RKO (cell line): ENCODE data around the gene KDELR3.
A peak's percentile ranks its signal among the peaks of the same experiment; 100 is the strongest.

Experiments
- DNase-seq: peaks from one replicate; pipeline ENCODE4 v3.0.0-alpha.2; 2016; ENCODE audit warnings: low spot score

The KDELR3 gene

GRCh38 chr22:38440747-38441350 lies 27.0 kb upstream of the KDELR3 start:
- DNase-seq: no peak

DNA sequence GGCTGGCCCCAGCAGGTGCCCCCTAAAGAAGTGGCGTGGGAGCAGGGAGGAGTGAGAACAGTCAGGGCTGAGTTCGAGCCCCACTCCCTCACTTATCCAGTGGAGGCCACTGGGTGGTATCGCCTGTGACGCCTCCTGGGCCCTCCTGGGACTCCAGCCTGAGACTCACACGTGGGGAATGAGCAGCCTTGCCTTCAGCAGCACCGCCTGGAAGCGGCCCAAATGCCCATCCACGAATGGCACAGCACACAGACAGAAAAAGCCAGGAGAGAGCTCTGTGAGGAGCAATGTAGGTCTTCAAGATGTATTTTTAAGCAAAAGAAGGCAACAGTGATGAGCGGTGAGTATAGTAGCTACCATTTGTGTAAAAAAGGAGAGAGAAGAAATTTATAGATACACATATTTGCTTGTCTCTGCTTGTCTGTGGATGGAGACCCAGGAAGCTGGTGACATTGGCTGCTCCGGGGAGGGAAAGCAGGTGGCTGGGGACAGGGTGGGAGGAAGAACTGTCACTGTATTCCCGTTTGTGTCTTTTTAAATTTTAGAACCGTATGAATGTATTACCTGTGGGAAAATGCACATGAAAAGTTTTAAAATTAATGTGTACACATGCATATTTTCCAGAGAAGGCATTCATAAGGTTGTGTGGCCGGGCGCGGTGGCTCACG lies 26.1 kb upstream of the KDELR3 start:
- no peak for DNase-seq

- no peak for DNase-seq
Observed at GRCh38 chr22:38442967-38443627, 24.8 kb upstream of the KDELR3 start.

DNA sequence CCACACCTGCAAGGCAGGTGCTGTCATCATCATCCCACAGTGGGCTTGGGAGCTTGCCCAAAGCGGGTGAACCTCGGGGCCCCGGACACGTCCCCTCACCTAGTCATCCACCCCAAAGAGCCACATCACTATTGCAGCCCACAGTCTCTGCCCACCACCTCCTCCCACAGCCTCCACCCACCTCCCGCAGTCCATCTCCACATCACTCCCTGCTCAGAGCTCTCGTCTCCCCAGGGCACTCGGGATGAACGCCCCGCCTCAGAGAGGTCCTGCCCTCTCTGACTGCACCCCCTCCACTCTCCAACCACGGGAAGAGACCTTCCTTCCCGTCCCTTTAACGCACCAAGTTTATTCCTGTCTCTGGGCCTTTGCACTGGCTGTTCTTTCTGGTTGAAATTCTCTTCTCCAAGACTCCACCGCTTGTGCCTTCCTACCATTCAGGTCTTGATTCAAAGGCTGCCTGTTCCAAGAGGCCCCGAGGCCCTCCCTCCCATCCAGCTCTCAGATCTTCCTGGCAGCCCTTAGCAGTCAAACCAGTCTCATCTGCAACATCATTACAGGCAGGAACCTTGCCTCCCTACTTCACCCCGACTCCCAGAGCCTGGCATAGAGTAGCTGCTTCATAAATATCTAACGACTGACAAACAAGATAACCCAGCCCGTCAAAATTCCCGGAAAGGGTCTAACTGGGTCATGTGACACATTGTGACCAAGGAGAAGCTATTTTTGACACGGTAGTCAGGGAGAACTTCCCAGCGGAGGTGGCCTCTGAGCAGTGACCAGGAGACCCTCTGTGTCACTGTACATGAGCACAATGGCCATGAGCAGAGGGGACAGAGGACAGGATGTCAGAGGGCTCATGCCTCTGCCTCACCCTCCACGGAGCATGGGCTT lies 24.0 kb upstream of the KDELR3 start:
- DNase-seq: no peak

DNA sequence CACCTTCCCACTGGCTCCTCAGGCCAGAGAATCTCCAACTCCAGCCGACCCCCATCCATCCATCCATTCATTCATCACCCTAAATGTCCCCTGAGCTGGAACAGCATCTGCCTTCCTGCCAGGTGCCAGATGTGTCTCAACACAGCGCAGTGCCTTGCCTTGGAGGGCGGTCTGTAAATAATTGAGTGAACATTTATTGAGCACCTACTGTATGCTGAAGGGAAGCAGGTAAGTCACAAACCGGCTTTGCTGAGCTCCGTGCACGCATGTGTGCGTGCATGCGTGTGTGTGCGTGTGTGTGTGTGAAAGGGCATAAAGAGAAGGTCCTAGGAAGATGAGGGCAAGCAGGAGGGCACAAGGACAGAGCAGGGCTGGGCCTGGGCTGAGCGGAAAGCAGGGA lies 23.1 kb upstream of the KDELR3 start:
- DNase-seq: no peak

DNA sequence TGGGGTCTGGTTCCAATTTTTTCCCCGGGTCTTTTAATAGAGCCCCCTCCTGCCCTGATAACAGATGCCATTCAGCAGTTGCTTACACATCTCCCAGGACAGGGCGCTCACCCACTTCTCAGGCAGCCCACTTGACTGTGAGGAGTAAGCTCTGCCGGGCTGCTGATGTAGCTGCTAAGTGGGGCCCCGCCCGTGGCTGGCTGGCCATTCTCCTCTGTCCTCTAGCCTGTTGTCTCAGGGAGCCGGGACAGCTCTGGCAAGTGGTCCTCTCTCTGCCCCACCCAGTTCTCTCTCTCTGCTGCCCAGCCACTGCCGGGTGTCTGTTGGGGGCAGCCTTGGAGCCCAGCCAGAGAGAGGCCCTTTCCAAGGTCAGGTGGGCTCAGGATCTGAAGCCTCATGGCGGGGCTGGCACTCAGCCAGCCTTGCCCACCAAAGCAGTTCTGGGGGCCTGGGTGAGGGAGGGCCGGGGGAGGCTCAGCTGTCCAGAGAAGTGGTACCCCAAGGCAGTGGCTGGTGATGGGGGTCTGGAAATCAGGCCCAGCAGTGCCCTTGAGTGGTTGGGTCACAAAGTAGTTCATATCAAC lies 21.8 kb upstream of the KDELR3 start:
- no peak for DNase-seq

- DNase-seq: no peak
Observed at GRCh38 chr22:38448945-38449745, 18.8 kb upstream of the KDELR3 start.

GRCh38 chr22:38449776-38450175 lies 18.1 kb upstream of the KDELR3 start:
- DNase-seq: peak; percentile 35

DNA sequence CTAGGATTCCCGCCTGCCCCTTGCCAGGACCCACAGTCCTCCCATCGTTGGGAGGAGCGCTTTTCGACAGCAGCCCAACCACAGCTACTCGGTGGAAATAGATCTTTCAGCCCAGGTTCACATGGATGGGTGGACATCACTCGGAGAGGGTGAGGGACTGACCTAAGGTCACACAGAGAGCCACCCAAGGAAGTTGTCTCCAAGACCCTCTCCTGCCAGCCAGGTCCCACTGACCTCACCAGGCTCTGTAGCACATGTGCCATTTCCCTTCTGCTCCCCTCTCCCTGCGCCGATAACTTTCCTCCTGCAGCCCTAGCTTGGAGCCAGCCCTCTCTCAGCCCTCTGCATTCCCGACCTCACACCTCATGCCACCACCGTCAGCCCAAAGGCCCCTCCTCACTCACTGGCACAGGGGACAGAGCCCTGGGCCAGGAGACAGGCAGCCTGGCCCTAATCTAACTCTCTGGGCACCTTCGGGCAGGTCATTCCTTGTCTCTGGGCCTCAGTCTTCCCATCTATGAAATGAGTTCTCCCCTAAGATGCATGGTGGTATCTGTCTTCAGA lies 17.6 kb upstream of the KDELR3 start:
- DNase-seq: no peak

DNA sequence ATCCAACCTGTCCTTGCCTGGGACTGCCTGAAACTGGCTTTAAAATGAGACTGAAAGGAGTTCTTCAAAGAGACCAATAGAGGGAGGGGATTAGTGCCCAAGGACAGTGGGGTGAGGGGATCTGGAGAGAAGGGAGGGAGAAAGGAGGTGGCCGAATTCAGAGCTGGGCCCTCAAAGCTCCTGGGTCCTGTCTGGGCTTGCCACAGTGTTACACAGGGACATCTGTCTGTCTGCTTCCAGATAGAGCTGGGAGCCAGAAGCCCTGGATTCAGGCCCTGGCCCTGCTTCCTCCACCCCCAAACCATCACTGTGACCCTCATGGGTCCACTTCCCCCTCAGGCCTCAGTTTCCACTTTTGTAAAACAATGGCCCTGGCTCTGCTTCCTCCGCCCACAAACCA lies 16.5 kb upstream of the KDELR3 start:
- no peak for DNase-seq

- no peak for DNase-seq
Observed at GRCh38 chr22:38451864-38452263, 16.0 kb upstream of the KDELR3 start.

- DNase-seq: no peak
Observed at GRCh38 chr22:38452373-38453065, 15.4 kb upstream of the KDELR3 start.

- no peak for DNase-seq
Observed at GRCh38 chr22:38453066-38453672, 14.7 kb upstream of the KDELR3 start.

DNA sequence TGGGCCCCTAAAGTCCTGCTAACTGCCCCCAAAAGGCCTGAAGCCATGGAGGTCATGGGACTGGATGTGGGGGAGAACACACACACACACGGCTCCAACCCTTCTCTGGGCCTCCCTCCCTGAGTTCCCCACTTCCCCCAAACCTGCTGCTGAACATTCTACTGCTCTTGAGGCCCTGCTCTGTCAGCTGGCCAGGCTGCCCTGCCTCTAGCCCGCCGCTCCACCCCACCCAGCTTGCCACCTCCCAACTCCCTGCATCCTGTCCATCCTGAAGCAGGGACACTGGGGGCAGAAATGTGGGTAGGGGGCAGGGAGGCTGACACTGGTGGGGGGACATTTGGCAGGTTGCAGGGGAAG lies 13.9 kb upstream of the KDELR3 start:
- no peak for DNase-seq

DNA sequence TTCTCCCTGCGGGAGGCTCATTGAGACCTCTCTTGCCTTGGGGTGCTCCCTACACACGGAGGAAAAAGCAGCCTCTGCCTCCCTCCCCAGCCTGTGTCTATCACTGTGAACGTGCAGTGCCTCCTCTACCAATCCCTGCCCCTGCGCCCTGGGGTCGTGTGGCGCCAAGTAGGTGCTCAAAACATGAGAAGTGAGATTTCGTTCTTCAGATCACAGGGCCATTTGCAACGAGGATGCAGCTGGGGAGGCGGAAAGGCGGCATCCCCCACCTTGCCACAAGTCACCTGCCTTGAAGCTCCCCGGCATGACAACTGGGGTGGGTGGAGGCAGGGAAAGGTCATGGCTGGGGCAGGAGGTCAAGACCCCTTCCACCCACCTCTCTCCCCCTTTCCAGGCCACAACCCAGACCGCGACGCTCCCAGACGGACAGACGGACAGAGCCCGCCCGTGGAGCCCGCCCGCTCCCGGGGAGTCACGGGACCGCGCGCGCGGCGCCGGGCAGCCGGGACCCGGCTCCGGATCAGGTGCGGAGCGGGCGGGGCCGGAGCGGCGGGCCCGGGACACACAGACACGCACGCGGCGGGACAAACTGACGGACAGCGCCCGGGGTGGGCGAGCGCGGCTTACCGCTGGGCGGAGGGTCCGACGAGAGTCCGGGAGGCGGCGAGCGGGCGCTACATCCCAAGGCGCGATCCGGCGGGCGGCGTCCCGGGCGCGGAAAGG lies 13.4 kb upstream of the KDELR3 start:
- no peak for DNase-seq

GRCh38 chr22:38455076-38455529 lies 12.8 kb upstream of the KDELR3 start, which contains the start of gene KCNJ4:
TSS of gene KCNJ4 (minus strand) at chr22:38455199. CDS start at chr22:38428132, 27,067 bp downstream.
- no peak for DNase-seq

DNA sequence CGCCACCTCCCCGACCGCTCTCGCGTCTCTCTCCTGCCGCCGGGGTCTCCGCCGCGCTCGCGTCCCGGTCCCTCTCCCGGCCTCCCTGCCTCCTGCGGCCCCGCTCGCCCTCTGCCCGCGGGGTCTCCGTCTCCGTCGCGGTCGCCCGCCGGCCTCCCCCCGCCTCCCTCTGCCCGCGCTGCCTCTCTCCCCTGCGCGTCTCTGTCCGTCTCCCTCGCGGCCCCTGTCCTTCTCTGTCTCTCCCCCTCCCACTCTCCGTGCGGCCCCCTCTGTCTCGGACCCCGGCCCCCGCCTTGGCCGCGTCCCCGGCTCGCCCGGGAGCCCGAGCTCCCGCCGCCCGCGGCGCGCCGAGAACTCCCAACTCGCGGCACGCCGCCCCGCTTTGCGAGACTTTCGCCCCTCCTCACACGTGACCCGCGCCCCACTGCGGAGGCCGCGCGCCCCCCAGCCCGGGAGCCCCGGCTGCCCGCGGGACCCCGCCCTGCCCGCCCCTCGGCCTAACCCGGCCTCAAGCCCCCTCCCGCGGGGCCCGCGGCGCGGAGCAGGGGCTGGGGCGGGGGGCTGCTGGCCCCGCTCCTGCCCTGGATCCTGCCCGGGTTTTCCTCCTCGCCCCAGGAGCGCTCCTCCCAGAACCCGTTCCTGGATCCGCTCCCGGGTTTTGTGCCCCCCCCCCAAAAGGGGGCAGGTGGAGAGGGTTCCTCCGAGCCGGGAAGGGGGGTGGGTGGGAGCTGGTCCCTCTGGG lies 12.2 kb upstream of the KDELR3 start:
- no peak for DNase-seq

GRCh38 chr22:38456272-38456835 lies 11.5 kb upstream of the KDELR3 start:
- no peak for DNase-seq
